SHP77 treated with DMSO at 0.1 percent for 48 hours (cell line): ENCODE results near the gene SGSH.
"Not testable (repeated sequence)": the region's sequence is repeated elsewhere in the genome, so short reads cannot be mapped to it uniquely, and the experiment has no call there.

Source experiments
- DNase-seq: peaks from one replicate; lab custom pipeline; 2025; lab: John Stamatoyannopoulos, UW

SGSH gene

GRCh38 chr17:80253631-80254395 is 33.7 kb upstream of the SGSH start:
- peak; percentile 22 for DNase-seq

- peak; percentile 87 for DNase-seq
Observed at GRCh38 chr17:80252871-80253270, 32.7 kb upstream of the SGSH start.

GRCh38 chr17:80251966-80252365 is 31.8 kb upstream of the SGSH start:
- no peak for DNase-seq

- no peak for DNase-seq
Observed at GRCh38 chr17:80248894-80249710, 29.0 kb upstream of the SGSH start.

GRCh38 chr17:80248001-80248893 is 28.1 kb upstream of the SGSH start:
- no peak for DNase-seq

DNA sequence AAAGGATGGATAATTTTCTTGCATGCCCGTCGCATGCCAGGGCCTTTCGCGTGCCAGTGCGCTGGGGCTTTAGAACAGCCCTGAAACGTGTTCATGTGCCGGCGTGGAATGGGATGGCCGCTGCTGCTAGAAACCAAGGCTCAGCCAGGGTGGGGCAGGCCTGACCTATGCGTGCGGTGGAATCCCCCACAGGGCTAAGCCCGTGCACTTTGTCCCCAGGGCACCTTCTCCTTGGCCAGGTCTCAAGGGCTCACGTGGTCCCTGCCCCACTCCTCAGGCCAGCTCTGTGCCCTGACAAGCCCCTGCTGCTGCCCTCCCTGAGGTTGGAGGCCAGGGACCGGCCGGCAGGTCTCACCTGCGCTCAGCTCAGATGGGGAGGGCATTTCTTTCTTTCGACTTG is 27.4 kb upstream of the SGSH start:
- DNase-seq: no peak

GRCh38 chr17:80246726-80247125 is 26.6 kb upstream of the SGSH start:
- DNase-seq: no peak

DNA sequence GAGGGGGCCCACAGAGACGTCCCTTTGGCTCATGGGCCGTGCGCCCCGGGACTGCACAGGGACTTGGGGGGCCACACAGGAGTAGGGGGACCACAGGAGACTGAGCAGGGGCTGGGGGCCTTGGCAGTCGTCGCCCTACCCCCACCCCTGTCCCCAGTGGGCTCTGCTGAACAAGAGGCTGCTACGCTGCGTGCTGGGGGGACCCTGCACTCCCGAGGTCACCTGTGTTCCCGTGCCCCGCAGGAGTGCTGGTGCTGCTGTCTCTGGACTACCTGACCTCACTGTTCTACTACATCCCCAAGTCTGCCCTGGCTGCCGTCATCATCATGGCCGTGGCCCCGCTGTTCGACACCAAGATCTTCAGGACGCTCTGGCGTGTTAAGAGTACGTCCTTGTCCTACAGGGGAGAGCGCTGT is 26.1 kb upstream of the SGSH start:
- no peak for DNase-seq

GRCh38 chr17:80245566-80246265 is 25.6 kb upstream of the SGSH start:
- no peak for DNase-seq

- DNase-seq: no peak
Observed at GRCh38 chr17:80244871-80245509, 24.9 kb upstream of the SGSH start.

- not testable (repeated sequence) for DNase-seq
Observed at GRCh38 chr17:80244448-80244847, 24.3 kb upstream of the SGSH start.

DNA sequence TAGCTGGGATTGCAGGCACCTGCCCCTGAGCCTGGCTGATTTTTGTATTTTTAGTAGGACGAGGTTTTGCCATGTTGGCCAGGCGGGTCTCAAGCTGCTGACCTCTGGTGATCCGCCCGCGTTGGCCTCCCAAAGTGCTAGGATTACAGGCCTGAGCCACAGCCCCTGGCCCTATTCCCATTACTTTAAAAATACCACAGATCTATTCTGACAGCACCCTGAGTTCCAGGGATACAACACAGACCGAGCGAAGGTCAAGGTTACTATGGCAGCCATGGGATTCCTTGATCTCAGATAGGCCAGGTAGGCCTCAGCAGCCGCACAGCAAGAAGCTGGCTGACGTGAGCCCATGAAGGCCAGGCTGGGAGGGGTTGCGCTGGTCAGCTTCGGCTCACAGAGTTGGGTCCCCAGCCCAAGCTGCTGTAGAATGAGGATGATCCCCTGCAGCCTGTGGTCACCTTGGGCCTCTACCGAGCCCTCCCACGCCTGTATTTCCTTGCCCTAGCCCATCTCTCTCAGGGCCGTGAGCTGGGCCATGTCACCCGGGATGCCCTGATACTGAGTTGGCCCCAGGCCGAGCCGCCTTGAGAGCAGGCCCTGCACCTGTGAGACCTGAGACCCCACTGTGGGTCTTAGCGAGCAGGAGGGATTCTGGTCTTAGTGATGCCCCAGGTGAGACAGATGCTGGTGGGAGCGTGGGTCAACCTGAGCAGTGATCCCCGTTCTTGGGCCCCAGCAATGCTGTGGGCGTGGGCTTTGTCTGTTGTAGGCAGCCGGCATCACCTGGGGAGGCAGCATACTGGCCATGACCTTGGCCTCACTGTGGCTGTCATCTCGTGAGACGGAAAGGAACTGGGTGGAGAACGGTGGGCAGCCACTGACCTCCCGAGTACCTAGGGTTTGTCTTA is 23.6 kb upstream of the SGSH start:
- no peak for DNase-seq

DNA sequence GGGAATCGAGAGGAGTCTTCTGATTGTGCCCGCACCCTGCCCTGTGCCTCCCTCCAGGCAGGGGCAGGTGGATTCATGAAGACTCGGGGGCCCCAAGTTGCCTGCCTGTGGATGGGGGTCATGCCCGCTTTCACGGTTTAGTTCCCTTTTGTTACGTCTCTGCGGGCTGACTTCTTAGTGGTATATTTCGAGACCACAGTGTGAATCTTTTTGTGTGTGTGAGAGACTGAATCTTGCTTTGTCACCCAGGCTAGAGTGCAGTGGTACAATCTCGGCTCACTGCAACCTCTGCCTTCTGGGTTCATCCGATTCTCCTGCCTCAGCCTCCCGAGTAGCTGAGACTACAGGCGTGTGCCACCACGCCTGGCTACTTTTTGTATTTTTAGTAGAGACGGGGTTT is 22.4 kb upstream of the SGSH start:
- no peak for DNase-seq

- no peak for DNase-seq
Observed at GRCh38 chr17:80237386-80237785, 17.3 kb upstream of the SGSH start.

- DNase-seq: no peak
Observed at GRCh38 chr17:80236911-80237310, 16.8 kb upstream of the SGSH start.

DNA sequence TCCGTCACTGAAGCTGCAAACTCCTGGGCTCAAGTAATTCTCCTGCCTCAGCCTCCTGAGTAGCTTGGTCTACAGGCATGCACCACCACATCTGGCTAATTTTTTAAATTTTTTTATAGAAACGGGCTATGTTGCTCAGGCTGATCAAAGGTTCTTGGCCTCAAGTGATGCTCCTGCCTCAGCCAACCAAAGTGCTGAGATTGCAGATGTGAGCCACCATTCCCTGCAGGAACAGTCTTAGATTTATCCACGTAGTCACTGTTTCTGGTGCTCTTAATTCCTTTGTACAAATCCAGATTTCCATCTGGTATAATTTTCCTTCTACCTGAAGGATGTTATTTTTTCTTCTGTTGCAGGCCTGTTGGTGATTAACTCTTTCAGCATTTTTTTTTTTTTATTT is 13.1 kb upstream of the SGSH start:
- DNase-seq: no peak

- DNase-seq: no peak
Observed at GRCh38 chr17:80232438-80232837, 12.3 kb upstream of the SGSH start.

- DNase-seq: no peak
Observed at GRCh38 chr17:80229011-80229410, 8.9 kb upstream of the SGSH start.

- no peak for DNase-seq
Observed at GRCh38 chr17:80228477-80228876, 8.3 kb upstream of the SGSH start.

DNA sequence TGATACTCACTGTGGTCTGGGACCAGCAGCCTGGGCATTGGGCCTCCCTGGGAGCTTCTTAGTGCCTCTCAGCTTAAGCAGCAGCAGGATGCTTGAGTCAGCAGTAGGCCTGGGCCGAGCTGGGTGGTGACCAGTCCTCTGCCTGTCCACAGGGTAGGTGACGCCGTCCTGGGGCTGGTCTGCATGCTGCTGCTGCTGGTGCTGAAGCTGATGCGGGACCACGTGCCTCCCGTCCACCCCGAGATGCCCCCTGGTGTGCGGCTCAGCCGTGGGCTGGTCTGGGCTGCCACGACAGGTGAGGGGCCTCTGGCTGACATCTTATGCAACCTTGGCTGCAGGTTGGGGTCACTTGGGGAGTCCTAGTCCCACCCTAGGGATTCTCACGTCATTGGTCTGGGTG is 7.5 kb upstream of the SGSH start:
- DNase-seq: no peak
